ENCODE measurements around the gene ATP6V1B1. TPM values are rescaled to one million over a fixed set of nuclear protein-coding genes. Genes with fewer than 3 reads are reported as not detected.

ATP6V1B1 gene
- total RNA-seq, 1 experiment from 2014 or later, result not detected

DNA sequence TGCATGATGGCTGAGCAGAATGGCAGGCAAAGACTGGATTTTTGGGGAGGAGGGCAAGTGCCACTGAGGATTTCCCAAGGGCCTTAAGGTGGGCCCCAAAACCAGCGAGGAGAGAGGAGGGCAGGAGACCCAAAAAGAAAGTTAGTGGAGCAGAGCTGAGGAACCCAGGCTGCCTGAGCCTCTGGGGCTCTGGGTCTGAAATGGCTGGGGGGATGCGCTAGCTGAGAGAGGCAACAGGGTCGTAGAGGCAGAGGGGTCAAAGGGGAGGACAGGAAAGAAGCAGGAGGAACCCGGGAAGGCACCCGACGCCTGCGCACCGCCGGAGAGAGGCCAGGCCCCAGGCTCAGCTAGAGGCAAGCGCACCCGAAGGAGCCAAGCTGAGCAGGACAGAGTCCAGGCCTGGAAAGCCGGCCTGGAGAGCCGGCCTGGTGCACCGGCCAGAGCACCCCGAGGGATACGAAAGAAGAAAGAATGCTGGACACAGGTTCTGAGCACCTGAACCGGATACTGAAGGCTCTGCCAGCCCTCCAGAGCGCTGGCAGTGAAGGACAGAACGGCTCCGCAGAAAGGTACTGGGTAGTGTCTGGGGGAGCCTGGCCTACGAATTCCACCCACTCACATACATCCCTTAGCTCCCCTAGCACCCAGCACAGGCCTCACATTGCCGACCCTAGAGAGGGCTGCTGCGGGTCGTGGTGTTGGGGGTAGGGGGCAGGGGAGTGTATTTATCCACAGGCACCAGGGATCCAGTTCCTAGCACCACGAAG, 39.5 kb upstream of the ATP6V1B1 start:
- ChIA-PET CTCF (no interaction called here), POLR2A (ENCODE audit: unreplicated experiment) (no interaction called here)
- H3K9me2 ChIP-seq (replicated peaks; ENCODE audit: low read length), result no peaks in the 10 kb centered on the region
- H3K9me3 ChIP-seq (ENCODE audit: low read length), result no peaks in the 10 kb centered on the region
- no peaks in the 10 kb centered on the region for H3K79me2 ChIP-seq (ENCODE audit: low read length)
- DNase-seq (no peak), ATAC-seq (no peak)
- peaks cover 3% of the 10 kb centered on the region; the same call in 1 of the 2 replicates for H3K4me1 ChIP-seq (ENCODE audit: insufficient read depth, low read length)
- no peaks in the 10 kb centered on the region for H3K36me3 ChIP-seq (ENCODE audit: low read depth, low read length)
- H4K20me1 ChIP-seq (ENCODE audit: low read length), result no peaks in the 10 kb centered on the region
- TF ChIP-seq, protein P1, sequence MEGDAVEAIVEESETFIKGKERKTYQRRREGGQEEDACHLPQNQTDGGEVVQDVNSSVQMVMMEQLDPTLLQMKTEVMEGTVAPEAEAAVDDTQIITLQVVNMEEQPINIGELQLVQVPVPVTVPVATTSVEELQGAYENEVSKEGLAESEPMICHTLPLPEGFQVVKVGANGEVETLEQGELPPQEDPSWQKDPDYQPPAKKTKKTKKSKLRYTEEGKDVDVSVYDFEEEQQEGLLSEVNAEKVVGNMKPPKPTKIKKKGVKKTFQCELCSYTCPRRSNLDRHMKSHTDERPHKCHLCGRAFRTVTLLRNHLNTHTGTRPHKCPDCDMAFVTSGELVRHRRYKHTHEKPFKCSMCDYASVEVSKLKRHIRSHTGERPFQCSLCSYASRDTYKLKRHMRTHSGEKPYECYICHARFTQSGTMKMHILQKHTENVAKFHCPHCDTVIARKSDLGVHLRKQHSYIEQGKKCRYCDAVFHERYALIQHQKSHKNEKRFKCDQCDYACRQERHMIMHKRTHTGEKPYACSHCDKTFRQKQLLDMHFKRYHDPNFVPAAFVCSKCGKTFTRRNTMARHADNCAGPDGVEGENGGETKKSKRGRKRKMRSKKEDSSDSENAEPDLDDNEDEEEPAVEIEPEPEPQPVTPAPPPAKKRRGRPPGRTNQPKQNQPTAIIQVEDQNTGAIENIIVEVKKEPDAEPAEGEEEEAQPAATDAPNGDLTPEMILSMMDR (conservative IDR thresholded peaks at IDR 0.05; ENCODE audit: low read depth, low read length), result no peak
- TF ChIP-seq EZH2phosphoT487 (IDR thresholded peaks at IDR 0.05; ENCODE audit: borderline replicate concordance, low read length) (no peak), EZH2 (IDR thresholded peaks at IDR 0.05; ENCODE audit: low read length, unreplicated experiment) (no peak)
- BruUV-seq (replicated peaks), result no TSS peak
- H3K27me3 ChIP-seq (ENCODE audit: low read length), result peaks cover 58% of the 10 kb centered on the region
- intact Hi-C loops (cut with micrococcal nuclease), result no loop called here
- no peak overlapping the region for H3K4me2 ChIP-seq (ENCODE audit: low read length)
- no peak overlapping the region for H3K27ac ChIP-seq (ENCODE audit: low read length)
- H3K4me3 ChIP-seq (ENCODE audit: low read length), result no peak overlapping the region
- no peak overlapping the region for H2AFZ ChIP-seq (ENCODE audit: low read length)
- H3K9ac ChIP-seq (ENCODE audit: low read length), result no peak overlapping the region
- no peaks in the 10 kb centered on the region for H3F3A ChIP-seq (ENCODE audit: low read length, unreplicated experiment)

DNA sequence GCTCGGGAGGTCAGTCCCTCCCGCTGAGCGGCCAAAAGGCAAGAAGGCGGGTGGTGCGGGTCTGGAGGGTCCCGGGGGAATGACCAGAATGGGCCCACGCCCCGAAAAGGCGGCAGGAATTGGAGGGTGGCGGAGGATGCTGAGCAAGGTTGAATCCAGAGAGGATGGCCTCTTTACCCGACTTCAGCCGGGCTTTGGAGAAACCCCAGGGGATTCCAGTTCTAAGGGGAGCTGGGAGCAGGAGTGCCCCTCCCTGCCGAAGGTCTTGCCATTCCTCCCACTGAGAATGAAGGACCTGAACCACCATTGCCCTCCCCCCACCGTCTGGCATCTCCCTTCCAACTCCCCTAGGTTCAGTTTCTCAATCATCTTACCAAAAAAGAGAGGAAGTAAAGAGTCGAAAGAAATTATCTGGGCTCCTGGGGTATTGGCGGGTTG, 38.9 kb upstream of the ATP6V1B1 start:
- H3K36me3 ChIP-seq (ENCODE audit: low read depth, low read length), result no peaks in the 10 kb centered on the region
- H3K4me3 ChIP-seq (ENCODE audit: low read length), result no peak overlapping the region
- ChIA-PET CTCF (no interaction called here), POLR2A (ENCODE audit: unreplicated experiment) (no interaction called here)
- peaks cover 3% of the 10 kb centered on the region; the same call in 1 of the 2 replicates for H3K4me1 ChIP-seq (ENCODE audit: insufficient read depth, low read length)
- H3K27me3 ChIP-seq (ENCODE audit: low read length), result peaks cover 58% of the 10 kb centered on the region
- no peak for DNase-seq
- no peaks in the 10 kb centered on the region for H4K20me1 ChIP-seq (ENCODE audit: low read length)
- no peaks in the 10 kb centered on the region for H3K9me3 ChIP-seq (ENCODE audit: low read length)
- H3K4me2 ChIP-seq (ENCODE audit: low read length), result no peak overlapping the region
- TF ChIP-seq, protein P1 (conservative IDR thresholded peaks at IDR 0.05; ENCODE audit: low read depth, low read length), result no peak
- no peak for TF ChIP-seq EZH2phosphoT487 (IDR thresholded peaks at IDR 0.05; ENCODE audit: borderline replicate concordance, low read length)
- TF ChIP-seq EZH2 (IDR thresholded peaks at IDR 0.05; ENCODE audit: low read length, unreplicated experiment), result no peak
- H2AFZ ChIP-seq (ENCODE audit: low read length), result no peak overlapping the region
- no peak overlapping the region for H3K9ac ChIP-seq (ENCODE audit: low read length)
- no peaks in the 10 kb centered on the region for H3F3A ChIP-seq (ENCODE audit: low read length, unreplicated experiment)
- intact Hi-C loops (cut with micrococcal nuclease), result no loop called here
- BruUV-seq (replicated peaks), result no TSS peak
- no peaks in the 10 kb centered on the region for H3K79me2 ChIP-seq (ENCODE audit: low read length)
- H3K27ac ChIP-seq (ENCODE audit: low read length), result no peak overlapping the region
- ATAC-seq, result no peak
- no peaks in the 10 kb centered on the region for H3K9me2 ChIP-seq (replicated peaks; ENCODE audit: low read length)

Measured in PC-3 (cell line).